M059J (cell line): ENCODE data around the gene CRISPLD2. TPM values are rescaled to one million over a fixed set of nuclear protein-coding genes. Genes with fewer than 3 reads are reported as not detected.
"Not testable (repeated sequence)": the region's sequence is repeated elsewhere in the genome, so short reads cannot be mapped to it uniquely, and the experiment has no call there.

Source experiments
- DNase-seq: peaks from one replicate; pipeline ENCODE4 v3.0.0-alpha.2; 2012; ENCODE audit warnings: low read depth
- total RNA-seq: library from RNA; depleted of rRNA; stranded (reverse); fragments of >200 nt; shearing (Covaris generic); gene quantifications from 2 replicates; pipeline ENCODE4 v1.2.3, GENCODE V29; 2014

Gene CRISPLD2
- total RNA-seq, 1 experiment from 2014 or later = 37.3 TPM

DNA sequence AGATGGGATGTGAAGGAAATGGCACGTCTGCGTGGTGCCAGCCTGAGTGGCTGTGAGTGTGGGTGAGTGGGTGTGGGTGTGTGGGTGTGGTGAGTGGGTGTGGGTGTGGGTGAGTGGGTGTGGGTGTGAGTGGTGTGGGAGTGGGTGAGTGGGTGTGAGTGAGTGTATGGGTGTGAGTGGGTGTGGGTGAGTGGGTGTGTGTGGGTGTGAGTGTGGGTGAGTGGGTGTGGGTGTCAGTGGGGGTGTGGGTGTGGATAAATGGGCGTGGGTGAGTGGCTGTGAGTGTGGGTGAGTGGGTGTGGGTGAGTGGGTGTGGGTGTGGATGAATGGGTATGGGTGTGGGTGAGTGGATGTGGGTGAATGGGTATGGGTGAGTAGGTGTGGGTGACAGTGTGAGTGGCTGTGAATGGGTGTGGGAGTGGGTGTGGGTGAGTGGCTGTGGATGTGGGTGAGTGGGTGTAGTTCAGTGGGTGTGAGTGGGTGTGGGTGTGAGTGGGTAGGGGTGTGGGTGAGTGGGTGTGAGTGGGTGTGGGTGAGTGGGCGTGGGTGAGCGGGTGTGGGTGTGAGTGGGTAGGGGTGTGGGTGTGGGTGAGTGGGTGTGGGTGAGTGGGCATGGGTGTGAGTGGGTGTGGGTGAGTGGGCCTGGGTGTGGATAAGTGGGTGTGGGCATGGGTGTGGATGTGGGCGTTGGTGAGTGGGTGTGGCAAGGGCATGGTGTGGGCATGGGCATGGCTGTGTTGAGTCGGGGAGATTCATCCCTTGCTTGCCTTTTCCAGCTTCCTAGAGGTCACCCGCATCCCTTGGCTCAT is 110.7 kb downstream of the CRISPLD2 start:
- no peak for DNase-seq

DNA sequence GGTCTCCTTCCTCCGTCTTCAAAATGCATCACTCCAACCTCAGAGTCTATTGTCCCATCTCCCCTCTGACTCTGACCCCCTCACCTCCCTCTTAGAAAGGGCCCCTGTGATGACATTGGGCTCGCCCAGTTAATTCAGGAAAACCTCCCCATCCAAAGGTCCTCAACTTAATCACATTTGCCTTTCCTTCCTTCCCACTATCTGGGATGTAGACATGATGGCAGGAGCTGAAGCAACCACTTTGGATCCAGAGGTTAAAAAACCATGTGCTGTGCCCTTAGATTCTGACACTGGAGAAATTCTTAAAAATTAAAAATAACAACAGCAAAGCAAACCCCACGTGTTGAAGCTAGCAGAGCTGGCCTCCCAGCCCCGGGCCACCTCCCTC is 111.3 kb downstream of the CRISPLD2 start:
- DNase-seq = no peak

DNA sequence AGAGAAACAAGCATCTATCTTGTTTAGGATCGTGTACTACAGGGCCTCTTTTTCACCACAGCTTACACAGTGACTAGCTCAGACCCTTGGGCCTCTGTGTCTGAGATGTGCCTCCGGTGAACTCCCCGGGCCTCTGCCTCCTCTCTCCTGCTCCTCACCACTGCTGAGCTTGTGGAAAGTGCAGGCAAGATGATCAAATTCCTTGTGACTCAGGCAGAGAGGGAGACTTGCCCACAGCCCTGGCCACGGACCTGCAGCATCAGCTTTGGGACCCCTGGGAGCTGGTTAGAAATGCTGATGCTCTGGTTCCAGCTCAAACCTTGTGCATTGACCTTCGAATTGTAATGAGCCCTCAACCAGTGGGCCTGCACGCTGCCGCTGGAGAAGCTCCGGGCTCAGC is 111.7 kb downstream of the CRISPLD2 start:
- peak; percentile 15 for DNase-seq

DNA sequence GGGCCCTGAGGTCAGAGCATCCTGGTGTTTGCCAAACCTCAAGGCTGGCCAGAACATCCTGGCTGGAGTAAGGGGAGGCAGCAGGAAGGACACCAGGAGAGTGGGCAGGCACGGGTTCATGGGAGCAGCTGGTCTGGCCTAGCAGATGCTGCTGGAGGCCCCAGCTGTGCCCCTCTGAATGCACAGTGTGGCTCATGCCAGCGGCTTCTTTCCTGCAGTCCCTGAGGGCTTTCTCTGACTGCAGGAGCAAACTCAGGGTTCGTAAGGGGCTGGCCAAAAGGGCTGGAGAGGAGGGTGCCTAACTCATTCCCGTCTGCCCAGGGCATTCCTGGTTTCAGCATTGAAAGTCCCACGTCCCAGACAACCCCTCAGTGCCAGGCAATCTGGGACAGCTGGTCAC is 112.9 kb downstream of the CRISPLD2 start:
- no peak for DNase-seq

DNA sequence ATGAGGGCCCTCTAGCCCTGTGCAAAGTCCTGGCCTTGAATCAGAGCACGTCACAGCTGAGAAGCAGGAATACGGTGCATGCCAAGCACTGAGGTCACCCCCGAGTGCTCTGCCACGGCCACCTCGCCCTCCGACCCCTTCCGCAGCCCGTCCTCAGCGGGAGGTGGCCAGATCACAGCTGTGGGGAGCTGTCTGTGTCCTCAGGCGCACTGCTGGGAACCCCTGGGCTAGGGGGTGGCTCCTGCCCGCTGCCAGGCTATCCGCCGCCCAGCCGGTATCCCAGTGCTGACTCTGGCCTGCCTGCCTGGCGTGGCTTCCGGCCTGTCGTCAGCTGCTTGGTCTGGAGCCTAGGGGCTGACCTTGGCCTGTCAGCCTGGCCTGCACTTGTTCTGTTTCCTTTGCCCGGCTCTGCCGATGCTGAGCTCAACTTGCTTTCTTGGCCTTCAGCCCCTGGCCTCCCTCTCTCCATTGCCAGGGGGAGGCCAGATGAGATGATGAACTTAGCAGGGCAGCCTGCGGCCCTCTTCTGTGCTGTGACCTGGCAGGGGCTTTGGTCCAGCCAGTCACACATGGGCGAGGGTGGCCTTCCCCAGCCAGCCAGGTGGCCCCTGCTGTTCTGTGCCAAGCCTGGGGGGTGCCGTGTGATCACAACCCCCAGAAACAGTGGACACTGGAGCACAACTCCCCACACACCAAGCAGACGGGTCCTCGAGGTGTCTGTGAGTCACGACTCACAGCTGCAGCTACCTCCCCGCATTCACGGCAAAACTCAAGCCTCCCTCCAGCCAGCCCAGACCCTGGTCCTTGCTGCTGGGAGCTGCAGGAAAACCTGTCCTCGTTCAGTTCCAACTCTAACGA is 114.2 kb downstream of the CRISPLD2 start:
- DNase-seq = peak; percentile 58

DNA sequence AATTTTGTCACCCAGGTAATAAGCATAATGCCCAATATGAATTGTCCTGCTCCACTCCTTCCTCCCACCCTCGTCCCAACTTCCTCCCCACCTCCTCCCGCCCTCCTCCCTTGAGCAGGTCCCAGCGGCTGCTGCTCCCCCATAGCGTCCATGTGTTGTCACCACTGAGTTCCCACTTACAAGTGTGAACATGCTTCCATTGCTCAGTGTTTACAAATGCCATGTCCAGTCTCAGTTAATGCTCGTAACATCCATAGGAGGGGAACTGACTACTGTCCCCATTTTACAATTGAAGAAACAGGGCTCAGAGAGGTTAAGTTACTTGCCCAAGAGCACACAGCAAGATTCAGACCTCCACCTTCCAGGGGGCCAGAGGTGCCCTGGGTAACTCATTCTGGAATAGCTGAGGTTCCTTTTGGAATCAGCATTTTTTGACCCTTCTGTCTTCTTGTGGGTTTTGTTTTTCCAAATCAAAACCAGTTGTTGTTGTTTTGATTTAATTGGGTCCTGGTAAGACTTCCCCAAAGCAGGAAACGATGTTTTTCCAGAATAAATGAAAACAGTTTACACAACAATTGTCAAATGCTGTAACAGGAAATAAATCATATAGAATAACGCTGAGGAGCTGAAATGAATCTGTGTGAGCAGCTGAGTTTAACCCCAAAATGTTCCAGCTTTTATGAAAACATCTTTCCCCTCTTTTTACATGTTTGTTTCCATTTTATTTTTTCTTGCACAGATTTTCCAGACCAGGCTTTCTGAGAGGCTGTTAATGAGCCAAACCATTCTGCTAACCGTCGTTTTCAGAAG is 117.6 kb downstream of the CRISPLD2 start:
- DNase-seq = no peak

DNA sequence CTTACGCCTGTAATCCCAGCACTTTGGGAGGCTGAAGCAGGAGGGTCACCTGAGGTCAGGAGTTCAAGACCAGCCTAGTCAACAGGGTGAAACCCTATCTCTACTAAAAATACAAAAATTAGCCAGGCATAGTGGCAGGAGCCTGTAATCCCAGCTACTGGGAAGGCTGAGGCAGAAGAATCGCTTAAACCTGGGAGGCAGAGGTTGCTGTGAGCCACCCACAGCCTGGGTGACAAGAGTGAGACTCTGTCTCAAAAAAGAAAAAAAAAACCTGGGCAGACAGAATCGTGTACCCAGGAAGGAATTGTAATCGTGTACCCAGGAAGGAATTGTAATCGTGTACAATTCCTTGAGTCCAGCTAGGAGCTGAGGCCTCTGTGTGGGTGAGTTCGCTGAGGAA is 118.8 kb downstream of the CRISPLD2 start:
- DNase-seq = not testable (repeated sequence)

DNA sequence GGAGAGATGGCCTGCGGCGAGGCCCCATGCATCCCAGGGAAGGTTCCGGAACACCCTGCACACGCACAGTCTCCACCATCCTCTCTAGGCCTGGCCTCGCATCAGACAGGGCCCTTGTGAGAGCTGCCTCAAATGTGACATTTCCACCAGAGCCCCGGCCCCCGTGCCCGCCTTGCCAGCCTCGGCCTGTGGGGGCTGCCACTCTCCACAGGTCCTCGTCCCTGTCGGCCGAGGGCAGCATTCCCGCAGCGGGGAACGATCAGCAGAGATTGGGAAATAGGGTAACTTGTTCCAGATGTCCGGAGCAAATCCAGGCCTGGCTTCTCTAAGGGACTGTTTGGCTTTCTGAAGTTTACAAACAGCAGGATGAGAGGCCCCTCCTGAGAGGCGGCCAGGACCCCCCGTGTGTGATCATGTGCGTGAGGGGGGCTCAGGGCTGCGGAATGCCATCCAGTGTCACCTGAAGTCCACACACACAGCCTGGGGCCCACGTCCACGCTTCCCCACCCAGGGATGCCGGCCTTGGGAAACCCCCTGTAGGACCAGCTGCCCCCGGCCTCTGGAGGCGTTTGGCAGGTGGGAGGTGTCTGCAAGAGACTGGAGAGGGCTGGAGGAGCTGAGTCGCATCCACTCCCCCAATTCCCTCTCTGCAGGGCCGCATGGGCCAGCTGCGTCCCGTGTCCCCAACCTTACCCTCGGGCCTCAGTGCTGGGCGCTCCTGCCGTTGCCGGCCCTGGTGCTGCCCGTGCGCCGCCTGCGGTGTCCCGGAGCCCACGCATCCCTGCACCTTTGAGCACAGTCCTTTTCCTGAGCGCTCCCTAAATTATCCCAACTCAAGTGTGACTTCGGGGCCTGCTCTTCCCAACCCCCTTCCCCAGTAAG is 121.1 kb downstream of the CRISPLD2 start:
- no peak for DNase-seq

DNA sequence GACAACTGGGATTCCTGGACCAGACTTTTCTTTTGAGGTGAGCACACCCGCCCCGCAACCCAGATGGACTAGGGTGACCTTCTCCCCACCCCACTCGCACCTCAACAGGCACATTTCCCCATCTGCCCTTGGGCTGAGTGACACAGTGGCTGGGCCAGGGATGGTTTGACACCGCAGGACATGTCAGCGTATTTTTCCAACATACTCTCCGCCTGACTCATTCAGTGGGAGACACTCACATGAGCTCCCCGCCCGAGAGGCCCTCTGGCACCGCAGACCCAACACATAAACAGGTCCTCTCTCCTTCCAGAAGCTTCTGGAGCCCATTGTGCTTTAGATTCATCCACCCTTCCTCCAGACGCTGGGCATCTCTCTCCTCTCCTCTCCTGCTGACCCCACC is 122.1 kb downstream of the CRISPLD2 start:
- peak; percentile 89 for DNase-seq

DNA sequence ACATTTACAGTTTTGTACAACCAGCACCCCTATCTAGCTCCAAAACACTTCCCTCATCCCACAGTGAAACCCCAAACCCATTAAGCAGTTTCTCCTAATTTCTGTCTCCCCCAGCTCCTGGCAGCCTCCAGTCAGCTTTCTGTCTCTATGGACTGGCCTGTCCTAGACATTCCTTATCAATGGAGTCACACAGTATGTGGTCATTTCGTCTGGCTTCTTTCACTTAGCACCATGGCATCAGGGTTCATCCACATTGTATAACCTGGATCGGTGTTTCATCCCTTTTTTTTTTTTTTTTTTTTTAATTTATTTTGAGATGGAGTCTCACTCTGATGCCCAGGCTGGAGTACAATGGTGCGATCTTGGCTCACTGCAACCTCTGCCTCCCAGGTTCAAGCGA is 123.0 kb downstream of the CRISPLD2 start:
- DNase-seq = peak; percentile 62

DNA sequence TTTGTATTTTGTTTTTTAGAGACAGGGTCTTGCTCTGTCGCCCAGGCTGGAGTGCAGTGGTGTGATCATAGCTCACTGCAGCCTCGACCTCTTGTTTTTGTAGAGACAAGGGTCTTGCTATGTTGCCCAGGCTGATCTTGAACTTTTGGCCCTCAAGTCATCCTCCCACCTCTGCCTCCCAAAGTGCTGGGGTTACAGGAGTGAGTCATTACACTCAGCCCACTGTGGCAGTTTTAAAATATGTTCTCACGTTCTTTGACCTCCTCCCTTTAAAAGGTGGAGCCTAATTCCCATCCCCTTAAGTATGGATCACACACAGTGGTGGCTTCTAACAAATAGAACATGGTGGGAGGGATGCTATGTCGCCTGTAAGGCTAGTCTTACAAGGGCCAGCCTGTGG is 123.8 kb downstream of the CRISPLD2 start:
- DNase-seq = peak; percentile 48

DNA sequence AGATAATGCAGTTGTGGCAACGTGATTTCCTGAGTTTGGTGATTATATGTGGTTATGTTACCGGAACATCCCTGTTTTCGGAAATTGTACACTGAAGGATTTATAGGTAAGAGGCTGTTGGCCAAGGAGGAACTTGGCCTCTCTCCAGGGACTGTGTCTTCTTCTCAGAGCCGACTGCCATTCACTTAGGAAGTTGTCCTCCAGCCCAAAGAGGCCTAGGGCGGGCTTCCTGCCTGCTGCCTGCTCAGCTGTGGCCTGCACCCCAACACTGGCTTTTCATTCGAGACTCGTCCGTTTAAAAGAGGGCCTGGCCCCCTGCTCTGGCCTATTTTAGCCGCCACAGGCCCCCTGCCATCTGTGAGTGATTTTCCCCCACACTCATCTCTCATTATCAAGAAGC is 127.2 kb downstream of the CRISPLD2 start:
- no peak for DNase-seq

DNA sequence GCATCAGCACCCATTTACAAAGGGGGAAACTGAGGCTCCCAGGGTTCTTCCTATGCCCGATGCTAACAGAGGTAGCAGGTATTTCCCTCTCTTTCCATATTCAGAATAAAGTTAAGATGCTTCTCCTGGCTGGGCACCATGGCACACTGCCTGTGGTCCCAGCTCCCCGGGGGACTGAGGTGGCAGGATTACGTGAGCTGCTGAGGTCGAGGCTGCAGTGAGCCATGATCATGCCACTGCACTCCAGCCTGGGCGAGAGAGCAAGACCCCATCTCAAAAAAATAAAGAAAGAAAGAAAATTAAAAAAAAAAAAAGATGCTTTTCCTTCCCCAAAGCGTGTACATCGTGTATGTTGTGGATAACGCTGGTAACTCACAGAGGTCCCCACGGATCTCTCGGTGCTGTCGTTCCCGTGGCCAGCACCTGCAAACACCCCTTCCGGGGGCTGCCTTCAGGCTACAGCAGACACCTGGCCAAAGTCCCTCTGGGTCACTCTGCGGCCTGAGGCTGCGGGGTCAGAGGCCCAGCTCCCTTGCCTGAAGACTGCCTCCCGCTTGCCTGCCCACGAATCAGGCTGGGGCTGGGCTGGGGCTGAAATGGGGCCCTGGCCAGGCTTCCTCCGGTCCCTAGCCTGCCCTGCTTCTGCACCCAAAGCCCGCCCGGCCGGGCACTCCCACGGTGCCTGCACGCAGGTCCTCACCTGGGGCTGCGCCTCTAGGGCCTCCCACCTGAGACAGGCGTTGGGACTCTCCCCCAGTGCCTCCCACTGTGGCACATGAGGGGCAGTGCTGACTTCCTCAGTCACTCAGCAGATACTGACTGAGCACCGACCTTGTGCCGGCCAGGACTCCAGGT is 128.4 kb downstream of the CRISPLD2 start:
- DNase-seq = no peak

DNA sequence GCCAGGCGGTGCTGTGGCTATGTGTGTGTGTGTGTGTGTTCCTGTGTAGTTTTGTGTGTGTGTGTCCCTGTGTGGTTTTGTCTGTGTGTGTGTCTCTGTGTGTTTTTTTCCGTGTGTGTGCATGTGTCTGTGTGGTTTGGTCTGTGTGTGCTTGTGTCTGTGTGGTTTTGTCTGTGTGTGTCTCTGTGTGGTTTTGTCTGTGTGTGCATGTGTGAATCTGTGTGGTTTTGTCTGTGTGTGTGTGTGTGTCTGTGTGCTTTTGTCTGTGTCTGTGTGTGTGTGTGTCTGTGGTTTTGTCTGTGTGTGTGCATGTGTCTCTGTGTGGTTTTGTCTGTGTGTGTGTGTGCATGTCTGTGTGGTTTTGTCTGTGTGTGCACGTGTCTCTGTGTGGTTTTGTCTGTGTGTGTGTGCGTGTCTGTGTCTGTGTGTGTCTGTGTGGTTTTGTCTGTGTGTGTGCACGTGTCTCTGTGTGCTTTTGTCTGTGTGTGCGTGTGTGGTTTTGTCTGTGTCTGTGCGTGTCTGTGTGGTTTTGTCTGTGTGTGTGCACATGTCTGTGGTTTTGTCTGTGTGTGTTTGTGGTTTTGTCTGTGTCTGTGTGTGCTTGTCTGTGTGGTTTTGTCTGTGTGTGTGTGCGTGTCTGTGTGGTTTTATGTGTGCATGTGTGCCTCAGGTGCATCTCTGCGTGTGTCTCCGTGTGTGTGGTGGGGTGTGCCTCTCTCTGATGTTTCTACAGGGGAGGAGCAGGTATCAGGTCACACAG is 129.2 kb downstream of the CRISPLD2 start:
- no peak for DNase-seq

DNA sequence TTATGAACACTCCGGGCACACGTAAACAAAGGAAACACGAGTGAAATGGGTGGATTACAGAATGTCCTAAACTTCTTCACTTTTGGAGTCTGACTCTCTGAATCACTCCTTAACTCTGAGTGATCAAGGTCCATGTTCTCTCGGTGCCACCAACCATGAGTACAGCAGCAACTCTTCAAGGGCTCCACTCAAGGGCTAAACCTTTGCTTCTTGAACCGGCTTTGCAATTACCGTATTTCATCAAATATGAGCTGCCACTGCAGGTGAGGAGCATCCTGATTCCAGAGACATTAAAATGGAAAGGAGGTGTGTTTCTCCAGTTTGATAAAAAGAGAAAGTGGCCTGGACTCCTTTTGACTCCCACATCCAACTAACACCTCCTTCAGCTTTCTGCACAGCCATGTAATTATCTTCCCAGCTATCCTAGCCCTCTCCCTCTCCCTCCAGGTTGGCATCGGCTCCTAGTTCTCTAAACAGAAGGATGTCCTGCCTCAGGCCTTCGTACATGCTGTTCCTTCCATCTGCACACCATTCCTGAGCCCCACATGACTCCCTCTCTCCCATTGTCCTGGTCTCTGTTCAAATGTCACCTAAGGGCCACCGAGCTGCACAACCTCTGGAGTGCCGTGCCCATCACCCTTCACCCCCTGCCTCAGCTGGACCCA is 130.1 kb downstream of the CRISPLD2 start:
- DNase-seq = no peak

DNA sequence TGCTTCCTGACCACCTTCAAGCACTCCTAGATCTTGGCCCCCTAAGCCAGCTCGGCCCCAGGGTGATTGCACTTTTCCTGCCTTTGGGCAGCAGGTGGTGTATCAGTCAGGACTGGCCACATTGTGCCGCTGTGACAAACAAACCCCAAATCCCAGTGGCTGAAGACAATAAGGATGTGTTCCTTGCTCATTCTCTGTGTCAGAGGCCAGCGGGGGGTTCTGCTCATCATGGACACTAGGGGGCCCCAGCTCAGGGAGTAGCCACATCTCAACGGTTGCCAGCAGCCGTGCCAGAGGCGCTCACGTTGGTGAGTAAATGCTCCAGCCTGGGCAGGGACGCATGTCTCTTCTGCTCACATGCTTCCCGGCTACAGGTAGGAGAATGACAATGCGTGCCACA is 131.1 kb downstream of the CRISPLD2 start:
- no peak for DNase-seq

DNA sequence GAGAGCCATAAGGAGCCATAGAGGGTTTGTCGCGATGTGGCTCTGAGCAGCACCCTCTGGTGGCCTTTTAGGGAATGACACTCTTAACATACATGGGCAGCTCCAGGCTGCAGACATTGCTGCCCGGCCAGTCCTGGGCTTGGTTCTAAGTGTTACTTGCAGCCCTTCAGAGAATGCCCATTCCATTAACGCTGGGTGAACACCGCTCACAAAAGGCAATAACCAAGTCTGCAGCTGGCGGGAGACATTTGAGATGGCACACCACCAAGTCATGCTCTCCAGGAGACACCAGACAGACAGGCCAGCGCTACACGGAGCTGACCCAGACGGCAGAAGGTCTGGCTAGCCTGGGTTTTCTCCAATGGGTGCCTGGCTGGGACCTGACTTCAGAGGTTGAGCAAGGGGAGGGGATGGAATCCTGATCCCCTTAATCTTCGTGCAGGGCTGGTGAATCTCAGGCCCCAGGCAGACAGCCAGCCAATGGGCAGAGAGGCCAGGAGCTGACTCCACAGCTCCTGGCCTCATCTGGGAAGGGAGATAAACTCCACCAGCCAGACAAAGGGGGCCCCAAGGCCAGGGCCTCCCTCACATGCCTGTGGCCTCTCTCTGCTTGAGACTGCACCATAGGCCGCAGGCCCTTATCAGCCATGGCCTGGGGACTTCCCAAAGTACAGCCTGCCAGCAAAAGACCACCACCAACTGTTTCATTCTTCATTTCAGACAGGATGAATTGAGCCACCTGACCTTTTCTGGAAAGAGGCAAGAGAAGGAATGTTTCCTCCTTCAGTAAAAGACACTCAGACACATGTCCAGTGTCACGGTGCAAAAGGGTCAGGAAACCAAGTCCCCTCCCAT is 132.8 kb downstream of the CRISPLD2 start:
- DNase-seq = peak; percentile 80

DNA sequence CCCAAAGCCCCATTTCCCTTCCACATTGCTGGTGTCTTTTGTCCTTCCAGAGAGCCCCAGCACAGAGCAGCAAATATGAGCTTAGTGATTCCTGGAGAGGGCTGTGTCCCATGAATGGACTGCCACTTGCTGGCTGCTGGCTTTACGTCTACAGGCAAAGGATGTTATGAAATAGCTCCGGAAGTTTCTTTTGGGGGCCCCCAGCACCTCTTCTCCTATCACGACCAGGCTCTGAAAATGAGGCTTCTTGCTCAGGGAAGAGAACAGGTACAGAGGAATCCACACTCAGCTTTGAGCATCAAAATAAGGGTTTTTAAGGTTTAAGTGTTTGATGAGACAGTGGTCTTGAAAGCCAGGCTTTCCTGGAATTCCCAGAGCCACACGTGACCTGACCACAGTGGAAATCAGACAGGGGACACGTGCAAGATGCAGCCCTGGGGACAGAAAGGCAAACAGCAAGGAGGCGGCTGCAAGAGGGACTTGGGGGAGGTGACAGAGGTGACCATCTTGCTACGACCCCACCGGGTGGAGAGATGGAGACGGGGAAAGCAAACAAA is 133.5 kb downstream of the CRISPLD2 start:
- no peak for DNase-seq
